Left colon (tissue), 2 donors: ENCODE data around the gene PGLYRP3. TPM values are rescaled to one million over a fixed set of nuclear protein-coding genes. Genes with fewer than 3 reads are reported as not detected.

Source experiments
- total RNA-seq, 2 donors: library from RNA; stranded (reverse); fragmentation: NEBNext Ultra II Directional; extraction: Animal tissue kit (Norgen Biotek cat#: 25700); gene quantifications; one replicate each; pipeline ENCODE4 v1.2.1, GENCODE V29; 2021
- donor health status: DM: no; HTN: no; CAD: no.
- donor health status: DM: yes; HTN: yes; CAD: no.

Gene PGLYRP3
- total RNA-seq, 2 donors from 2014 or later: not detected

Other genes with a start within 250 kb of the PGLYRP3 start
- not detected for gene SPRR2B, start 241.3 kb downstream of the PGLYRP3 start, total RNA-seq
- gene SPRR2E, start 218.4 kb downstream of the PGLYRP3 start, total RNA-seq: not detected
- gene SPRR2F, start 199.4 kb downstream of the PGLYRP3 start, total RNA-seq: not detected
- gene SPRR2G, start 162.1 kb downstream of the PGLYRP3 start, total RNA-seq: not detected
- gene LELP1, start 109.5 kb downstream of the PGLYRP3 start, total RNA-seq: not detected
- not detected for gene PRR9, start 95.4 kb downstream of the PGLYRP3 start, total RNA-seq
- not detected for gene LORICRIN, start 53.3 kb downstream of the PGLYRP3 start, total RNA-seq
- gene PGLYRP4, start 35.9 kb upstream of the PGLYRP3 start, total RNA-seq: not detected
- gene S100A9, start 44.9 kb upstream of the PGLYRP3 start, total RNA-seq: 10 to 100 TPM in 1 of 2 donors, 1 to 10 TPM in 1; 9.2 to 21.0 TPM
- gene S100A12, start 62.7 kb upstream of the PGLYRP3 start, total RNA-seq: under 1 TPM in 1 of 2 donors, not detected in 1; 0.85 TPM
- gene S100A8, start 78.1 kb upstream of the PGLYRP3 start, total RNA-seq: 1 to 10 TPM; 1.2 to 6.7 TPM
- gene S100A7A, start 103.6 kb upstream of the PGLYRP3 start, total RNA-seq: not detected
- not detected for gene S100A7, start 147.7 kb upstream of the PGLYRP3 start, total RNA-seq
- 1,000 to 10,000 TPM; 2,086 to 2,115 TPM for gene S100A6, start 223.0 kb upstream of the PGLYRP3 start, total RNA-seq
- gene S100A5, start 228.0 kb upstream of the PGLYRP3 start, total RNA-seq: not detected
- gene S100A4, start 232.9 kb upstream of the PGLYRP3 start, total RNA-seq: 10 to 100 TPM; 36.1 to 79.4 TPM
- not detected for gene S100A3, start 236.3 kb upstream of the PGLYRP3 start, total RNA-seq